Mesothelial cell of epicardium (in vitro differentiated cells): ENCODE data around the gene TBC1D9B. TPM values are rescaled to one million over a fixed set of nuclear protein-coding genes. Genes with fewer than 3 reads are reported as not detected.

ENCODE experiments used
- DNase-seq, 2 experiments: peaks; one replicate each; pipeline ENCODE4 v3.0.0; 2021; ENCODE audit warnings: low spot score in 2 of 2; ENCODE audit not compliant: unreplicated experiment in 2 of 2
- H3K27ac Mint-ChIP-seq: 2 replicates; pipeline ENCODE4 v1.8.0; 2021; ENCODE audit warnings: mixed read lengths
- H3K27me3 Mint-ChIP-seq: 2 replicates; pipeline ENCODE4 v1.8.0; 2021; ENCODE audit warnings: low read depth, mixed read lengths
- H3K36me3 Mint-ChIP-seq: 2 replicates; pipeline ENCODE4 v1.8.0; 2021; ENCODE audit warnings: mixed read lengths
- H3K4me1 Mint-ChIP-seq: 2 replicates; pipeline ENCODE4 v1.8.0; 2021; ENCODE audit warnings: mixed read lengths
- H3K4me3 Mint-ChIP-seq: 2 replicates; pipeline ENCODE4 v1.8.0; 2021; ENCODE audit warnings: mild to moderate bottlenecking, moderate library complexity, mixed read lengths
- H3K9me3 Mint-ChIP-seq: 2 replicates; pipeline ENCODE4 v1.8.0; 2021; ENCODE audit warnings: mixed read lengths
- total RNA-seq: library from RNA; stranded (reverse); gene quantifications from 3 replicates; pipeline ENCODE4 v1.2.1, GENCODE V29; 2021
- TF ChIP-seq, protein P1 (sequence below): fragments of 200-600 bp; sonication (generic); IDR thresholded peaks from one replicate; pipeline ENCODE4 v1.5.0; 2021; ENCODE audit warnings: antibody characterized with exemption; ENCODE audit not compliant: unreplicated experiment

The TBC1D9B gene
- total RNA-seq, 1 donor from 2014 or later: 139 TPM

DNA sequence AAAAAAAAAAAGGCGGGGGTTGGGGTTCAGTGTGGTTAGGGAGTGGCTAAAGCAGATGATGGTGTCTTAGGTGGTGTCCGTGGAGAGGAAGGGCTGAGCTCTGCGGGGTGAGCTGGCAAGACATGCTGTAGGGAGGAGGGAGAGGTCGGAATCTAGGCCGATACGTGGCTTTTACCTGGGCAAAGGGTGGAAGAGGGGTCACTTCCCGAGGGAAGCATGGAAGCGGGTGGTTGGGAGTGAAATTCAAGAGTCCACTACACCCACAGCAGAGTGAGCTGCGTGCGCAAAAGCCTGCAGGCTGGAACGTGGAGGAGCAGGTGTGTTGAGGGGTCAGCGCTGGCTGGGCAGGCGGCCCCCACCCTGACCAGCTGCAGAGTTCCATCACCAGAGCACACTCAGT, 17.8 kb downstream of the TBC1D9B start:
- peaks cover 6% of the 10 kb centered on the region for H3K9me3 Mint-ChIP-seq
- H3K36me3 Mint-ChIP-seq: peaks cover 53% of the 10 kb centered on the region
- TF ChIP-seq, protein P1, sequence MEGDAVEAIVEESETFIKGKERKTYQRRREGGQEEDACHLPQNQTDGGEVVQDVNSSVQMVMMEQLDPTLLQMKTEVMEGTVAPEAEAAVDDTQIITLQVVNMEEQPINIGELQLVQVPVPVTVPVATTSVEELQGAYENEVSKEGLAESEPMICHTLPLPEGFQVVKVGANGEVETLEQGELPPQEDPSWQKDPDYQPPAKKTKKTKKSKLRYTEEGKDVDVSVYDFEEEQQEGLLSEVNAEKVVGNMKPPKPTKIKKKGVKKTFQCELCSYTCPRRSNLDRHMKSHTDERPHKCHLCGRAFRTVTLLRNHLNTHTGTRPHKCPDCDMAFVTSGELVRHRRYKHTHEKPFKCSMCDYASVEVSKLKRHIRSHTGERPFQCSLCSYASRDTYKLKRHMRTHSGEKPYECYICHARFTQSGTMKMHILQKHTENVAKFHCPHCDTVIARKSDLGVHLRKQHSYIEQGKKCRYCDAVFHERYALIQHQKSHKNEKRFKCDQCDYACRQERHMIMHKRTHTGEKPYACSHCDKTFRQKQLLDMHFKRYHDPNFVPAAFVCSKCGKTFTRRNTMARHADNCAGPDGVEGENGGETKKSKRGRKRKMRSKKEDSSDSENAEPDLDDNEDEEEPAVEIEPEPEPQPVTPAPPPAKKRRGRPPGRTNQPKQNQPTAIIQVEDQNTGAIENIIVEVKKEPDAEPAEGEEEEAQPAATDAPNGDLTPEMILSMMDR: no peak
- H3K27ac Mint-ChIP-seq: no peak overlapping the region
- no peaks in the 10 kb centered on the region for H3K27me3 Mint-ChIP-seq
- no peaks in the 10 kb centered on the region for H3K4me1 Mint-ChIP-seq
- H3K4me3 Mint-ChIP-seq: no peak overlapping the region
- no peak for DNase-seq

DNA sequence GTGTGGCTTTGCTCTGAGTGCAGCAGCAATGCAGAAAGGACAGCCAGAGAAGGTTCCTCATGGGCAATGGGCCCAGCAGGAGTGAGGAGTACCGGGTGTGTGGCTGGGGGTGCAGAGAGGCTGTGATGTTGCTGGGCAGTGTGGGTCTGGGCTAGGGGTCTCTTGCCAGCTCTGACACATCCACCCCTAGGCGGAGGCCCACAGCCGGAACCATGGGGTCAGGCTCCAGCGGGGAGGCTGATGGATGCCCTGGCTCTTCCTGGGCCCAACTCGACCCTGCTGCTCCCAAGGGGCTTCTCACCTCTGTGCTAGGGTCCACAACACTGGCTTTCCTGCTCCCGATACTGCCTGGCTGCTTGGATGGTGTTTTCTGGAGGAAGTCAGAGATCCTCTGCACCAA, 19.9 kb downstream of the TBC1D9B start:
- H3K27ac Mint-ChIP-seq: no peak overlapping the region
- no peak overlapping the region for H3K4me3 Mint-ChIP-seq
- TF ChIP-seq, protein P1: no peak
- no peaks in the 10 kb centered on the region for H3K27me3 Mint-ChIP-seq
- no peaks in the 10 kb centered on the region for H3K4me1 Mint-ChIP-seq
- H3K36me3 Mint-ChIP-seq: peaks cover 69% of the 10 kb centered on the region
- H3K9me3 Mint-ChIP-seq: peaks cover 23% of the 10 kb centered on the region
- no peak for DNase-seq

GRCh38 chr5:179887095-179887494, 20.6 kb downstream of the TBC1D9B start:
- no peaks in the 10 kb centered on the region for H3K27me3 Mint-ChIP-seq
- peaks cover 76% of the 10 kb centered on the region for H3K36me3 Mint-ChIP-seq
- no peak overlapping the region for H3K4me3 Mint-ChIP-seq
- no peak for DNase-seq
- TF ChIP-seq, protein P1: no peak
- peaks cover 26% of the 10 kb centered on the region for H3K9me3 Mint-ChIP-seq
- H3K27ac Mint-ChIP-seq: no peak overlapping the region
- no peaks in the 10 kb centered on the region for H3K4me1 Mint-ChIP-seq

DNA sequence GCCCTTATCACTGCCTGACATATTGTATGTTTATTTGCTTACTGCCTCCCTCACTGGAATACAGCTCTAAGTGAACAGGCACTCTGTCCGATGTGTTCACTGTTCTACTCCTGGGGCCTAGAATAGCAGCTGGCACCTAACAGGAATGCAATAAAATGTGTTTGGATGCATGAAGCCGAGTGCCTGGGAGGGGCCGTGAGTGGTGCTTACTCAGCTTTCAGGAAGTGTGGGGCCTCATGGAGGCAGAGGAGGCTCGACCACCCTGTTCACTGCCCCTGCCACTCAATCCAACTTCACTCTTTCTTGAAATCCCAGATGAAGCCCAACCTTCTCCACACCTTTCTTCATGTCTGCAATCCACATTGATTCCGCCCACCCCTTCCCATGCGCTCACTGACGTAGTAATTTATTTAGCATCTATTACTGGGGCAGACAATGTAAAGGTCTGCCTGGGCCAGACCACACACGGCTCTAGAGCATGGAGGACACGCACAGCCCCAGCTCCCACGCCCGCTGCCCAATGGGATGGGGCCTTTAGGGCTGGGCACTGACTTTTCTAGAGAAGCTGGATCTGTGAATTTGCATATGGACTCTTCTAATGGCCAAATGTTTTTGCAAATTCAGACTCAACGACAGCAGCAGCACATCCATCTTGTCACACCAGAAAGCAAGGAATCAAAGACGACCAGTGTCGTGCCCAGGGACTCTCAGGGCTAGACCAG, 21.3 kb downstream of the TBC1D9B start:
- TF ChIP-seq, protein P1: no peak
- H3K9me3 Mint-ChIP-seq: peaks cover 27% of the 10 kb centered on the region
- peaks cover 77% of the 10 kb centered on the region for H3K36me3 Mint-ChIP-seq
- H3K4me3 Mint-ChIP-seq: no peak overlapping the region
- no peak overlapping the region for H3K27ac Mint-ChIP-seq
- H3K4me1 Mint-ChIP-seq: no peaks in the 10 kb centered on the region
- no peaks in the 10 kb centered on the region for H3K27me3 Mint-ChIP-seq
- DNase-seq: no peak

- H3K27me3 Mint-ChIP-seq: no peaks in the 10 kb centered on the region
- TF ChIP-seq, protein P1: no peak
- no peak overlapping the region for H3K27ac Mint-ChIP-seq
- no peak for DNase-seq
- peaks cover 79% of the 10 kb centered on the region for H3K36me3 Mint-ChIP-seq
- H3K4me3 Mint-ChIP-seq: no peak overlapping the region
- H3K9me3 Mint-ChIP-seq: peaks cover 27% of the 10 kb centered on the region
- no peaks in the 10 kb centered on the region for H3K4me1 Mint-ChIP-seq
These were observed 22.1 kb downstream of the TBC1D9B start for GRCh38 chr5:179885491-179886090.
